Lower leg skin (tissue), 3 donors: Measurements from ENCODE around the gene CMIP.

Source experiments
- CTCF ChIP-seq, 3 donors: fragments of 450-650 bp; IDR thresholded peaks; one replicate each; pipeline ENCODE4 v1.5.1; 2016; ENCODE audit warnings: antibody characterized with exemption in 3 of 3, mild to moderate bottlenecking in 3 of 3, moderate library complexity in 2 of 3
- POLR2A ChIP-seq, 2 donors: fragments of 450-650 bp; IDR thresholded peaks; one replicate each; pipeline ENCODE4 v1.6.1; 2016 to 2017; ENCODE audit warnings: antibody characterized with exemption in 2 of 2, mild to moderate bottlenecking in 1 of 2, moderate library complexity in 1 of 2

GRCh38 chr16:81470796-81471636, 26.4 kb downstream of the CMIP start:
- no peak for TF ChIP-seq POLR2A (IDR thresholded peaks at IDR 0.05)
- no peak for TF ChIP-seq CTCF (IDR thresholded peaks at IDR 0.05)
